CD4-positive, alpha-beta T cell treated with Interleukin-10 for 1 hour (primary cell): ENCODE data around the gene TMEM59L.

Experiments used
- DNase-seq: peaks from one replicate; pipeline ENCODE4 v3.0.0-alpha.2; 2020

The TMEM59L gene

GRCh38 chr19:18639706-18640243 lies 27.1 kb downstream of the TMEM59L start:
- DNase-seq: no peak

- DNase-seq: no peak
Measured at GRCh38 chr19:18644196-18645034, 31.7 kb downstream of the TMEM59L start.

GRCh38 chr19:18645035-18645511 lies 32.4 kb downstream of the TMEM59L start:
- DNase-seq: no peak

GRCh38 chr19:18646535-18647370 lies 34.1 kb downstream of the TMEM59L start:
- DNase-seq: no peak

- no peak for DNase-seq
Measured at GRCh38 chr19:18647371-18647767, 34.7 kb downstream of the TMEM59L start.

GRCh38 chr19:18647807-18648206 lies 35.1 kb downstream of the TMEM59L start:
- no peak for DNase-seq

GRCh38 chr19:18648973-18649315 lies 36.3 kb downstream of the TMEM59L start:
- no peak for DNase-seq

GRCh38 chr19:18649371-18650020 lies 36.8 kb downstream of the TMEM59L start:
- DNase-seq: no peak

- no peak for DNase-seq
Measured at GRCh38 chr19:18650021-18650390, 37.3 kb downstream of the TMEM59L start.

- no peak for DNase-seq
Measured at GRCh38 chr19:18650468-18651041, 37.9 kb downstream of the TMEM59L start.

GRCh38 chr19:18651300-18651699 lies 38.6 kb downstream of the TMEM59L start:
- DNase-seq: no peak

- no peak for DNase-seq
Measured at GRCh38 chr19:18651733-18652132, 39.1 kb downstream of the TMEM59L start.

- no peak for DNase-seq
Measured at GRCh38 chr19:18653853-18654252, 41.2 kb downstream of the TMEM59L start.

GRCh38 chr19:18654469-18654868 lies 41.8 kb downstream of the TMEM59L start:
- DNase-seq: no peak

- DNase-seq: no peak
Measured at GRCh38 chr19:18655173-18655844, 42.6 kb downstream of the TMEM59L start.

- no peak for DNase-seq
Measured at GRCh38 chr19:18656337-18657086, 43.8 kb downstream of the TMEM59L start.

- DNase-seq: no peak
Measured at GRCh38 chr19:18657590-18658365, 45.1 kb downstream of the TMEM59L start.

- DNase-seq: no peak
Measured at GRCh38 chr19:18658366-18658855, 45.7 kb downstream of the TMEM59L start.

- DNase-seq: no peak
Measured at GRCh38 chr19:18659281-18660050, 46.8 kb downstream of the TMEM59L start.
